H9 (cell line): ENCODE data around the gene LRRC70. TPM values are rescaled to one million over a fixed set of nuclear protein-coding genes. Genes with fewer than 3 reads are reported as not detected.

Experiments used
- DNase-seq: peaks from one replicate; pipeline ENCODE4 v3.0.0-alpha.2; 2017
- H2AFZ ChIP-seq: one replicate; pipeline ENCODE4 v1.6.1; 2013; ENCODE audit warnings: mild to moderate bottlenecking, low read length, control low read depth, moderate library complexity
- H2AK5ac ChIP-seq: 2 replicates; pipeline ENCODE4 v1.6.1; 2013; ENCODE audit warnings: low read length, control low read depth, mixed read lengths; ENCODE audit not compliant: insufficient read length
- H2BK120ac ChIP-seq: one replicate; pipeline ENCODE4 v1.6.1; 2013; ENCODE audit warnings: low read depth, mild to moderate bottlenecking, low read length, control low read depth, inconsistent platforms; ENCODE audit not compliant: poor library complexity, severe bottlenecking
- H2BK12ac ChIP-seq: 2 replicates; pipeline ENCODE4 v1.6.1; 2013; ENCODE audit warnings: low read length, control low read depth, mixed read lengths, low read depth; ENCODE audit not compliant: insufficient read length
- H2BK15ac ChIP-seq: 2 replicates; pipeline ENCODE4 v1.6.1; 2013; ENCODE audit warnings: low read depth, low read length, control low read depth
- H2BK20ac ChIP-seq: one replicate; pipeline ENCODE4 v1.6.1; 2013; ENCODE audit warnings: low read depth, mild to moderate bottlenecking, low read length, control low read depth, inconsistent platforms; ENCODE audit not compliant: poor library complexity, severe bottlenecking
- H2BK5ac ChIP-seq: 2 replicates; pipeline ENCODE4 v1.6.1; 2013; ENCODE audit warnings: low read length, control low read depth, mixed read lengths; ENCODE audit not compliant: insufficient read length
- H3K14ac ChIP-seq: 2 replicates; pipeline ENCODE4 v1.6.1; 2013; ENCODE audit warnings: low read length, control low read depth; ENCODE audit not compliant: insufficient read depth
- H3K18ac ChIP-seq: 2 replicates; pipeline ENCODE4 v1.6.1; 2013; ENCODE audit warnings: low read depth, mild to moderate bottlenecking, mixed read lengths, low read length, control low read depth; ENCODE audit not compliant: insufficient read length
- H3K23ac ChIP-seq: 2 replicates; pipeline ENCODE4 v1.6.1; 2013; ENCODE audit warnings: low read length, control low read depth, mixed read lengths, low read depth; ENCODE audit not compliant: insufficient read length
- H3K23me2 ChIP-seq: 2 replicates; pipeline ENCODE4 v1.6.1; 2013; ENCODE audit warnings: low read depth, mild to moderate bottlenecking, mixed read lengths, low read length, control low read depth; ENCODE audit not compliant: insufficient read length, poor library complexity, severe bottlenecking
- H3K27ac ChIP-seq: 2 replicates; pipeline ENCODE4 v1.5.1; 2013; ENCODE audit warnings: low read length, control low read depth, mixed read lengths, low read depth; ENCODE audit not compliant: insufficient read length
- H3K27me3 ChIP-seq: 2 replicates; pipeline ENCODE4 v1.6.1; 2013; ENCODE audit warnings: low read length, control low read depth, inconsistent platforms; ENCODE audit not compliant: insufficient read depth
- H3K4ac ChIP-seq: 2 replicates; pipeline ENCODE4 v1.6.1; 2013; ENCODE audit warnings: low read depth, mild to moderate bottlenecking, control low read depth, inconsistent platforms, low read length, moderate library complexity
- H3K4me1 ChIP-seq: 2 replicates; pipeline ENCODE4 v1.6.1; 2013; ENCODE audit warnings: low read length, control low read depth, inconsistent platforms; ENCODE audit not compliant: insufficient read depth
- H3K4me2 ChIP-seq: 2 replicates; pipeline ENCODE4 v1.6.1; 2013; ENCODE audit warnings: low read length, control low read depth, mixed read lengths; ENCODE audit not compliant: insufficient read length, insufficient read depth
- H3K56ac ChIP-seq: 2 replicates; pipeline ENCODE4 v1.6.1; 2013; ENCODE audit warnings: low read depth, mild to moderate bottlenecking, mixed read lengths, low read length, control low read depth; ENCODE audit not compliant: insufficient read length
- H3K79me1 ChIP-seq: 2 replicates; pipeline ENCODE4 v1.6.1; 2013; ENCODE audit warnings: low read depth, mild to moderate bottlenecking, moderate library complexity, low read length, control low read depth, inconsistent platforms; ENCODE audit not compliant: insufficient read depth, poor library complexity, severe bottlenecking
- H3K79me2 ChIP-seq: 2 replicates; pipeline ENCODE4 v1.6.1; 2013; ENCODE audit warnings: low read length, control low read depth, inconsistent platforms; ENCODE audit not compliant: insufficient read depth
- H3K9ac ChIP-seq: 2 replicates; pipeline ENCODE4 v1.6.1; 2013; ENCODE audit warnings: low read length, control low read depth, mixed read lengths; ENCODE audit not compliant: insufficient read length; ENCODE audit errors: extremely low read depth
- H3K9me3 ChIP-seq: one replicate; pipeline ENCODE4 v1.6.1; 2013; ENCODE audit warnings: low read depth, low read length, inconsistent platforms; ENCODE audit not compliant: control insufficient read depth
- H3T11ph ChIP-seq: one replicate; pipeline ENCODE4 v1.6.1; 2013; ENCODE audit warnings: mild to moderate bottlenecking, low read length, control low read depth, inconsistent platforms
- H4K20me1 ChIP-seq: one replicate; pipeline ENCODE4 v1.6.1; 2013; ENCODE audit not compliant: control insufficient read depth, insufficient read length, insufficient read depth
- H4K5ac ChIP-seq: 2 replicates; pipeline ENCODE4 v1.6.1; 2013; ENCODE audit warnings: low read depth, mild to moderate bottlenecking, mixed read lengths, low read length, control low read depth; ENCODE audit not compliant: insufficient read length
- H4K8ac ChIP-seq: replicated peaks from 2 replicates; pipeline ENCODE4 v1.6.1; 2013; ENCODE audit warnings: low read length, control low read depth, mixed read lengths, low read depth; ENCODE audit not compliant: insufficient read length
- H4K91ac ChIP-seq: 2 replicates; pipeline ENCODE4 v1.6.1; 2013; ENCODE audit warnings: low read depth, mild to moderate bottlenecking, moderate library complexity, mixed read lengths, low read length, control low read depth; ENCODE audit not compliant: insufficient read length
- H3K27ac Mint-ChIP-seq, 3 experiments: 2 replicates in 2 of 3; 3 replicates in 1 of 3; pipeline ENCODE4 v1.8.0; 2020 to 2021; ENCODE audit warnings: mixed read lengths in 3 of 3, mild to moderate bottlenecking in 1 of 3, moderate library complexity in 1 of 3
- H3K27me3 Mint-ChIP-seq: 2 replicates; pipeline ENCODE4 v1.8.0; 2021; ENCODE audit warnings: low read depth, mild to moderate bottlenecking, moderate library complexity, mixed read lengths
- H3K36me3 Mint-ChIP-seq, 3 experiments: 2 replicates in 2 of 3; 3 replicates in 1 of 3; pipeline ENCODE4 v1.8.0; 2020 to 2021; ENCODE audit warnings: low read depth in 3 of 3, mixed read lengths in 3 of 3; ENCODE audit not compliant: insufficient read depth in 1 of 3
- H3K4me1 Mint-ChIP-seq, 2 experiments: 2 replicates each; pipeline ENCODE4 v1.8.0; 2020; ENCODE audit warnings: mixed read lengths in 2 of 2
- H3K4me3 Mint-ChIP-seq, 2 experiments: 2 replicates in 1 of 2; 3 replicates in 1 of 2; pipeline ENCODE4 v1.8.0; 2020 to 2021; ENCODE audit warnings: mild to moderate bottlenecking in 2 of 2, mixed read lengths in 2 of 2, moderate library complexity in 1 of 2
- H3K9me3 Mint-ChIP-seq, 2 experiments: 2 replicates in 1 of 2; 3 replicates in 1 of 2; pipeline ENCODE4 v1.8.0; 2020; ENCODE audit warnings: mild to moderate bottlenecking in 2 of 2, mixed read lengths in 2 of 2, moderate library complexity in 1 of 2
- WGBS: extraction: QIAGEN DNeasy Blood & Tissue Kit; methylation state at CpG from one replicate; pipeline ENCODE4 v1.1.7; 2013; ENCODE audit warnings: missing lambda C conversion rate, low lambda C conversion rate, mixed read lengths; ENCODE audit not compliant: insufficient read length; ENCODE audit errors: extremely low coverage; 5-methylcytosine and 5-hydroxymethylcytosine counted together
- total RNA-seq: library from RNA; stranded (reverse); gene quantifications from 2 replicates; pipeline ENCODE4 v1.2.1, GENCODE V29; 2021
- TF ChIP-seq, protein P1 (sequence below): fragments of 200-600 bp; sonication (generic); conservative IDR thresholded peaks from 3 replicates; pipeline ENCODE4 v1.8.0; 2021; ENCODE audit warnings: antibody characterized with exemption, mild to moderate bottlenecking

Gene LRRC70
- total RNA-seq, 1 experiment from 2014 or later = 1.1 TPM

GRCh38 chr5:62627121-62627520 is 48.5 kb downstream of the LRRC70 start:
- Histone ChIP-seq H3K4ac (no peak overlapping the region), H4K91ac (no peak overlapping the region), H2BK5ac (no peak overlapping the region), H3K79me2 (no peaks in the 10 kb centered on the region), H3K4me2 (peak overlapping the region; percentile 24), H3K18ac (no peak overlapping the region), H2AFZ (no peak overlapping the region), H3K9me3 (no peaks in the 10 kb centered on the region), H4K20me1 (no peaks in the 10 kb centered on the region), H3K56ac (no peak overlapping the region), H2BK15ac (no peak overlapping the region), H4K8ac (no peak overlapping the region), H4K5ac (no peak overlapping the region), H3K23me2 (no peaks in the 10 kb centered on the region), H3K23ac (no peak overlapping the region), H3K9ac (no peak overlapping the region), H3K14ac (no peak overlapping the region), H3K27ac (no peak overlapping the region), H3K4me1 (peaks cover 4% of the 10 kb centered on the region; the same call in 1 of the 2 replicates), H3K27me3 (no peaks in the 10 kb centered on the region), H2AK5ac (no peak overlapping the region), H2BK120ac (no peak overlapping the region), H3K79me1 (no peaks in the 10 kb centered on the region), H3T11ph (no peak overlapping the region), H2BK12ac (no peak overlapping the region), H2BK20ac (no peak overlapping the region)
- peaks cover 0 to 5% (median 5%) of the 10 kb centered on the region in 3 experiments; a peak in 5 of 7 replicates for H3K36me3 Mint-ChIP-seq
- WGBS = no CpG with 5 or more reads among the region's 3 CpGs
- H3K27ac Mint-ChIP-seq = peak overlapping the region; percentile 58 to 88 (median 73)
- H3K9me3 Mint-ChIP-seq = no peaks in the 10 kb centered on the region
- TF ChIP-seq, protein P1, sequence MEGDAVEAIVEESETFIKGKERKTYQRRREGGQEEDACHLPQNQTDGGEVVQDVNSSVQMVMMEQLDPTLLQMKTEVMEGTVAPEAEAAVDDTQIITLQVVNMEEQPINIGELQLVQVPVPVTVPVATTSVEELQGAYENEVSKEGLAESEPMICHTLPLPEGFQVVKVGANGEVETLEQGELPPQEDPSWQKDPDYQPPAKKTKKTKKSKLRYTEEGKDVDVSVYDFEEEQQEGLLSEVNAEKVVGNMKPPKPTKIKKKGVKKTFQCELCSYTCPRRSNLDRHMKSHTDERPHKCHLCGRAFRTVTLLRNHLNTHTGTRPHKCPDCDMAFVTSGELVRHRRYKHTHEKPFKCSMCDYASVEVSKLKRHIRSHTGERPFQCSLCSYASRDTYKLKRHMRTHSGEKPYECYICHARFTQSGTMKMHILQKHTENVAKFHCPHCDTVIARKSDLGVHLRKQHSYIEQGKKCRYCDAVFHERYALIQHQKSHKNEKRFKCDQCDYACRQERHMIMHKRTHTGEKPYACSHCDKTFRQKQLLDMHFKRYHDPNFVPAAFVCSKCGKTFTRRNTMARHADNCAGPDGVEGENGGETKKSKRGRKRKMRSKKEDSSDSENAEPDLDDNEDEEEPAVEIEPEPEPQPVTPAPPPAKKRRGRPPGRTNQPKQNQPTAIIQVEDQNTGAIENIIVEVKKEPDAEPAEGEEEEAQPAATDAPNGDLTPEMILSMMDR = no peak
- no peaks in the 10 kb centered on the region for H3K27me3 Mint-ChIP-seq
- no peak for DNase-seq
- H3K4me3 Mint-ChIP-seq = no peak overlapping the region
- peaks cover 24 to 32% of the 10 kb centered on the region in 2 experiments for H3K4me1 Mint-ChIP-seq
